IPS-15b (cell line): ENCODE data around the gene CHRNA1.

Source experiments
- H3K27me3 ChIP-seq: one replicate; pipeline ENCODE4 v1.6.1; 2013; ENCODE audit warnings: low read length; ENCODE audit not compliant: control insufficient read depth, insufficient read depth
- H3K36me3 ChIP-seq: one replicate; pipeline ENCODE4 v1.6.1; 2013; ENCODE audit warnings: low read length; ENCODE audit not compliant: control insufficient read depth, insufficient read depth
- H3K4me1 ChIP-seq: one replicate; pipeline ENCODE4 v1.6.1; 2013; ENCODE audit warnings: mild to moderate bottlenecking, low read length; ENCODE audit not compliant: control insufficient read depth, insufficient read depth
- H3K4me3 ChIP-seq: one replicate; pipeline ENCODE4 v1.5.1; 2013; ENCODE audit warnings: low read depth, low read length
- H3K9ac ChIP-seq: one replicate; pipeline ENCODE4 v1.6.1; 2013; ENCODE audit warnings: low read depth, mild to moderate bottlenecking, low read length
- H3K9me3 ChIP-seq: one replicate; pipeline ENCODE4 v1.6.1; 2013; ENCODE audit warnings: mild to moderate bottlenecking, low read length; ENCODE audit not compliant: control insufficient read depth, insufficient read depth

The CHRNA1 gene

DNA sequence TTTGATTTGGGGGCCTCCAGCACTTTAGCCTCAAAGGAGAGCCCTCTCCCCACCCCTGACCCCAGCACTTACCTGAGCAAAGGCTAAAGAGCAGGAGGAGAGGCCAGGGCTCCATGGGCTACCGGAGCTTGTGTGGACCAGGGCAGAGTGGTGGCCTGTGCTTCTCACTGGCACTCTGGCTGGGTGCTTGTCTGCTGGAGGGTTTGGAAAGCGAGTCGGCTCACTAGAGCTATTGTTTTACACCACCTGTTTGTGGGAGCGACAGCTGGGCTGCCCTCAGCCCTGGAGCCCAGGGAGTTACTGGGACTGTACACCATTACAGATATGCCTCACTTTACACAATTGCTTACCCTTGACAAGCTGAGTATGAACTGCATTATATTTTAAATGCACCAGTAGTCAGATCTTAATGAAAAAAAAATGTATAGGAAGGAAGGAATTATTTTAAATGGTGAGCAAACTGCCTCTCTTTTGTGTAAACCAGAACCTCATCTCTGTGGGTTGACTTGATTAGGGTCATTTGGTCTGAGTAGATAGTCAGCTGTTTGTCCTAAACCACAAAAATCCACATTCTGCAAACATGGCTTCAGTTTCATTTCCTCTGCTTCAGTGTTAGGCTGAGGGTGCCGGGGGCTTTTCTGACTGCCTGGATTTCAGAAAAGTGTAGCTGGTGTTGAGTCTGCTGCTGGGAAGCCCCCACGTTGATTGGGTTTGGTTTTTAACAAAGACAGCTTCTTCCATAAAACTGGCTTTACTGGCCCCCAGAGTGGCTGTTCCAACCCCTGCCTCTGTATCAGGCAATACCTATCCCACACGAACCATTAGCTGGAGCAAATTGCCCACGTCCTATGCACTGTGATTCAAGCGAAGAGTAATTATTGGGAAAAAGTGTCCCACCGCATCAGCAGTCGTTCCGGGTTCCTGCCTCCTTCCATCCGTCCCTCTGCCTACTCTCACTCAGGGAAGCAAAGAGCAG lies at the start of gene CHRNA1:
Gene CHRNA1, minus strand, starts transcription at position 193 of the 976 bp plus-strand sequence. Its CDS starts 78 bp downstream, at position 115.
- Histone ChIP-seq H3K9ac (no peak within 1 kb of the TSS), H3K4me1 (peaks cover 5% of the 10 kb centered on the region), H3K9me3 (no peaks in the 10 kb centered on the region), H3K4me3 (no peak within 1 kb of the TSS), H3K27me3 (no peaks in the 10 kb centered on the region), H3K36me3 (no peaks in the 10 kb centered on the region)

DNA sequence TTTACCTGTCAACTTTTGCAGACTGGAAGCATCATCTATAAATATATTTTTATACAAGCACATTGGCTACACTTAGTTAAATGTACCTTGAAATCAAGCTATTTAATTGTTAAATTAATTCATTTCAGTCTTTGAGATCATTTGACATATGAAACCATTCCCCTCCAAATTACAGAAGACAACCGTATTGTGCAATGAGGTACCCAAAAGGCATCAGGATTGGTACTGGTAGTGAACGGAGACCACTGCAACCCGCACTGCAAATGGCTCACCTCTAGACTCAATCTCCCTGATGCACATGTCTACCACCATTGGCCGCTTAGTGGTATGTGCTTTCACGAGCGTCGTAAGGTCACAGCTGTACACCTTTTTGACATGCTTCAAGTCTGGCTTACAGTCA lies 47.8 kb upstream of the CHRNA1 start:
- Histone ChIP-seq H3K27me3 (no peaks in the 10 kb centered on the region), H3K4me1 (no peaks in the 10 kb centered on the region), H3K9me3 (no peaks in the 10 kb centered on the region), H3K36me3 (no peaks in the 10 kb centered on the region), H3K9ac (no peak overlapping the region), H3K4me3 (no peak overlapping the region)

DNA sequence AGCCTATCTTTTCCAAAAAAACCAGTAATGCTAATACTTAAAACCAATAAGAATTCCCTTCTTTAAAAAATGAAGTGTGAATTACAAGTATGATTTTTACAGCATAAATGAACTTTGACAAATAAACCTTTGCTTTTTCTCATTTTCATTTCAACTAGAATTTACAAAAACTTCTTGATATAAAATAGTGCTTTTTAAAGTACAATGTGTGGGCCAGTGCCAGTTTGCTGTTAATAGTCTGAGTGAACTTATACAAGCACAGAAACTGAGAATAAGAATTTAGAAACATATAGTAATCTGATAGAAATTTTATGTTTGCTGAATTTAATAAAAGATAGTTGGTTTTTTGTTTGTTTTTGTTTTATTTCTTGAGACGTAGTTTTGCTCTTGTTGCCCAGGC lies 43.7 kb upstream of the CHRNA1 start:
- Histone ChIP-seq H3K36me3 (peaks cover 7% of the 10 kb centered on the region), H3K4me1 (no peaks in the 10 kb centered on the region), H3K9ac (no peak overlapping the region), H3K27me3 (no peaks in the 10 kb centered on the region), H3K9me3 (no peaks in the 10 kb centered on the region), H3K4me3 (no peak overlapping the region)

- no peaks in the 10 kb centered on the region for H3K27me3 ChIP-seq
- no peak overlapping the region for H3K4me3 ChIP-seq
- H3K4me1 ChIP-seq = no peaks in the 10 kb centered on the region
- H3K36me3 ChIP-seq = peaks cover 7% of the 10 kb centered on the region
- H3K9ac ChIP-seq = no peak overlapping the region
- H3K9me3 ChIP-seq = no peaks in the 10 kb centered on the region
Measured at GRCh38 chr2:174805803-174806202, 41.5 kb upstream of the CHRNA1 start.

- no peak overlapping the region for H3K9ac ChIP-seq
- no peaks in the 10 kb centered on the region for H3K27me3 ChIP-seq
- no peaks in the 10 kb centered on the region for H3K9me3 ChIP-seq
- H3K4me3 ChIP-seq = no peak overlapping the region
- H3K4me1 ChIP-seq = no peaks in the 10 kb centered on the region
- peaks cover 7% of the 10 kb centered on the region for H3K36me3 ChIP-seq
Measured at GRCh38 chr2:174802459-174802858, 38.2 kb upstream of the CHRNA1 start.

GRCh38 chr2:174800436-174801205 lies 36.3 kb upstream of the CHRNA1 start:
- Histone ChIP-seq H3K27me3 (no peaks in the 10 kb centered on the region), H3K4me1 (peaks cover 12% of the 10 kb centered on the region), H3K36me3 (peaks cover 4% of the 10 kb centered on the region), H3K4me3 (no peak overlapping the region), H3K9me3 (no peaks in the 10 kb centered on the region), H3K9ac (no peak overlapping the region)

DNA sequence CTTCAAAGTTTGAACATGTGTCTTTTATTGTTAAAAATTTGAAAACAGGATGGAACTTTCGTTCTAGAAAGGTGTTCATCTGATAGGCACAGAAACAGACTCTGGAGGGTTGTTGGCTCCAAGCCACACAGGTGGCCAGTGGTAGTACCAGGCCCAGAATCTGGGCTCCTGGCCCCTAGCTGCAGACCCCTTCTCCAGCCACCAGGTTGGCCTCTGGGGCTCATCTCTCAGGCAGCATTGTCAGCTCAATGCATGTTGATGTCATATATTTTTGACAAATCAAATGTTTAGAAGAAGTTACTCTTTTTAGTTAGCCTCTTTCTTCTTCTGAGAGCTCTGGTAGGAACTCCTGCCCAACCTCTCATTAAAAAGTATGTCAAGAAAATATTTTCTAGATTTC lies 34.5 kb upstream of the CHRNA1 start:
- H3K27me3 ChIP-seq = no peaks in the 10 kb centered on the region
- H3K4me1 ChIP-seq = peaks cover 15% of the 10 kb centered on the region
- H3K9me3 ChIP-seq = no peaks in the 10 kb centered on the region
- H3K9ac ChIP-seq = no peak overlapping the region
- no peak overlapping the region for H3K4me3 ChIP-seq
- H3K36me3 ChIP-seq = peaks cover under 1% of the 10 kb centered on the region

DNA sequence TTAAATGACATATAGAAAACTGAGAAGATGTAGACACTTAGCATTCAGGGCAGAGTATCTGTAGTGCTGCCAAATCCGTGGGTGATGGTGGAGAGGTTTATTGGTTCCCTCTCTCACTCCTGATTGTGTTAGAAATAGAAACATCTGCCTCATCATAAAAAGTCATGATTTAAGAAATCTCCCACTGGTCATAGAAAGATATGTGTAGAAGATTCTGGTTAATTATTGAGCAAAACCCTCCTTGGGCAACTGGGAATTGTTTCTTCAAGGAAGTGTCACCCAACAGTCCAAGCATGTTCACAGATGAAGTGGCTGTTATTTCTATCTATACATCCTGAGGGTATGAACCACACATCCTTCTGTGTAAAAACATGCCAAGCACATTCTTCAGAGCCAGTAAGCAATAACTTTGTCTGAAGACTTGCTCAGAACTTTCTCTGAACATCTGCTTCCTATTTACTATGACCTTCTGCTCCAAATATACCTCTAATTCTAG lies 33.6 kb upstream of the CHRNA1 start:
- Histone ChIP-seq H3K9ac (no peak overlapping the region), H3K27me3 (no peaks in the 10 kb centered on the region), H3K36me3 (no peaks in the 10 kb centered on the region), H3K4me1 (peaks cover 15% of the 10 kb centered on the region), H3K4me3 (no peak overlapping the region), H3K9me3 (no peaks in the 10 kb centered on the region)

DNA sequence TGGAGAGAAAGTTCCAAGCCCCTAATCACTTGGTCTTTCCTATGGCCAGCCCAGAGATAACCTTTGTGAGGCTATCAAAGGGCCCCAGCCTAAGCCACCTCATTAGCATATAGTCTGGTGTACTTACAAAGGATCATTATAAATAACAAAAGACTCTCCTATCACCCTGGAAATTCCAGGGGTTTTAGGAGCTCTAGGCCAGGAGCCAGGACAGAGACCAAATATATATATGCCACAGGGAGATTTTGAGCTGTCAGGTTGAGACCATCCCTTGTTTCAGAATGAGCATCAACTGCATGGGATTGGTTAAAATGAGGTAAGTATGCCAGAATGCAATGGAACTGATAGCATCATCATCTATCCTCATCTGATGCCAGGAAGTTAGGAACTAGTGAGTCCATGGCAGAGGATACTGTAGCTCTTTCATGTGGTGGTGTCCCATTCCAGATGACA lies 32.1 kb upstream of the CHRNA1 start:
- H3K4me1 ChIP-seq = peaks cover 26% of the 10 kb centered on the region
- H3K9ac ChIP-seq = no peak overlapping the region
- no peaks in the 10 kb centered on the region for H3K36me3 ChIP-seq
- H3K4me3 ChIP-seq = peak overlapping the region; percentile 16
- H3K9me3 ChIP-seq = no peaks in the 10 kb centered on the region
- no peaks in the 10 kb centered on the region for H3K27me3 ChIP-seq

- Histone ChIP-seq H3K9me3 (no peaks in the 10 kb centered on the region), H3K36me3 (no peaks in the 10 kb centered on the region), H3K27me3 (no peaks in the 10 kb centered on the region), H3K4me3 (no peak overlapping the region), H3K4me1 (peaks cover 28% of the 10 kb centered on the region), H3K9ac (no peak overlapping the region)
Measured at GRCh38 chr2:174794851-174795374, 30.6 kb upstream of the CHRNA1 start.

GRCh38 chr2:174792309-174793025 lies 28.2 kb upstream of the CHRNA1 start:
- peaks cover 41% of the 10 kb centered on the region for H3K4me1 ChIP-seq
- no peaks in the 10 kb centered on the region for H3K27me3 ChIP-seq
- no peak overlapping the region for H3K9ac ChIP-seq
- H3K9me3 ChIP-seq = no peaks in the 10 kb centered on the region
- no peaks in the 10 kb centered on the region for H3K36me3 ChIP-seq
- H3K4me3 ChIP-seq = no peak overlapping the region
